Measurements from ENCODE around the gene FAF1. TPM values are rescaled to one million over a fixed set of nuclear protein-coding genes. Genes with fewer than 3 reads are reported as not detected.
A peak's percentile ranks its signal among the peaks of the same experiment; 100 is the strongest.

FAF1 gene
- total RNA-seq, 4 donors from 2014 or later, result 25.1 to 55.7 (median 38.8) TPM

DNA sequence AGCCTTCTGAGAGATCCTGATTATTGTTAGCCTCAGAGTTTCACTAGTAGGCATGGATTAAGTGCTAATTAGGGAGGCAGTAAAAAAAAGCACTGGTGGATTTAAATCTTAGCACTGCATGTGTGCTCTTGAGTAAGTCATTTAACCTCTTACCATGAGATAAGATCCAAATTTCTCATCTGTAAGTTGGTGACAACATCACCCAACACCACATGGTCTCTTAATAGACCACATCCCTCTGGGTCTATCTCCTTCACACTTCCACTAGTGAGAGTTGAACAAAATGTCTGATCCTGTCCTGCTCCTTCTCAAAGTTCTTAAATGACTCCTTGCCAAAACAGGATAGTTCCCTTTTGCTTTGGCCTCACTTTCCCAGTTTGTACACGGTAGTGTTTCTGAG lies 507.4 kb downstream of the FAF1 start:
- no peak for DNase-seq (ENCODE audit: low spot score in 2 of 2)
- Histone ChIP-seq H3K27me3 (no peaks in the 10 kb centered on the region), H3K4me1 (no peaks in the 10 kb centered on the region), H3K4me3 (no peak overlapping the region), H3K27ac (no peak overlapping the region), H3K9me3 (no peaks in the 10 kb centered on the region), H3K36me3 (peaks cover 0 to 29% (median 0%) of the 10 kb centered on the region in 3 donors)
- WGBS, 2 donors, result 81 to 84% methylated on average over 1 of the region's 1 CpG
- no peak for TF ChIP-seq EP300 (IDR thresholded peaks at IDR 0.05)
- no peak for TF ChIP-seq CTCF (IDR thresholded peaks at IDR 0.05)
- no peak for TF ChIP-seq POLR2A (IDR thresholded peaks at IDR 0.05)

- TF ChIP-seq EP300 (IDR thresholded peaks at IDR 0.05) (no peak), POLR2A (IDR thresholded peaks at IDR 0.05) (no peak), CTCF (IDR thresholded peaks at IDR 0.05) (no peak)
- H3K9me3 ChIP-seq, result no peaks in the 10 kb centered on the region
- H3K4me1 ChIP-seq, result no peaks in the 10 kb centered on the region
- H3K4me3 ChIP-seq, result no peak overlapping the region
- H3K27ac ChIP-seq, result no peak overlapping the region
- WGBS, 2 donors, result 80 to 81% methylated on average over 4 of the region's 4 CpGs
- H3K36me3 ChIP-seq, result peaks cover 0 to 27% (median 0%) of the 10 kb centered on the region in 3 donors
- no peaks in the 10 kb centered on the region for H3K27me3 ChIP-seq
- DNase-seq (ENCODE audit: low spot score in 2 of 2), result no peak
Observed at GRCh38 chr1:50450861-50451653, 509.0 kb downstream of the FAF1 start.

- peaks cover 0 to 14% (median 0%) of the 10 kb centered on the region in 3 donors for H3K36me3 ChIP-seq
- WGBS, 2 donors, result 84 to 97% methylated on average over 1 of the region's 1 CpG
- H3K9me3 ChIP-seq, result no peaks in the 10 kb centered on the region
- no peak overlapping the region for H3K4me3 ChIP-seq
- H3K4me1 ChIP-seq, result no peaks in the 10 kb centered on the region
- no peak for TF ChIP-seq CTCF (IDR thresholded peaks at IDR 0.05)
- TF ChIP-seq POLR2A (IDR thresholded peaks at IDR 0.05), result no peak
- TF ChIP-seq EP300 (IDR thresholded peaks at IDR 0.05), result no peak
- H3K27me3 ChIP-seq, result no peaks in the 10 kb centered on the region
- no peak for DNase-seq (ENCODE audit: low spot score in 2 of 2)
- H3K27ac ChIP-seq, result no peak overlapping the region
Observed at GRCh38 chr1:50447961-50448360, 512.1 kb downstream of the FAF1 start.

- 61 to 80% methylated on average over 6 of the region's 6 CpGs for WGBS, 2 donors
- H3K27me3 ChIP-seq, result no peaks in the 10 kb centered on the region
- no peak for DNase-seq (ENCODE audit: low spot score in 2 of 2)
- H3K36me3 ChIP-seq, result peaks cover 0 to 50% (median 0%) of the 10 kb centered on the region in 3 donors
- H3K4me3 ChIP-seq, result no peak overlapping the region
- TF ChIP-seq POLR2A (IDR thresholded peaks at IDR 0.05) (no peak), CTCF (IDR thresholded peaks at IDR 0.05) (no peak), EP300 (IDR thresholded peaks at IDR 0.05) (no peak)
- H3K27ac ChIP-seq, result peak overlapping the region in 1 of 4 donors; percentile 78
- no peaks in the 10 kb centered on the region for H3K9me3 ChIP-seq
- no peaks in the 10 kb centered on the region for H3K4me1 ChIP-seq
Observed at GRCh38 chr1:50441183-50441582, 518.9 kb downstream of the FAF1 start.

DNA sequence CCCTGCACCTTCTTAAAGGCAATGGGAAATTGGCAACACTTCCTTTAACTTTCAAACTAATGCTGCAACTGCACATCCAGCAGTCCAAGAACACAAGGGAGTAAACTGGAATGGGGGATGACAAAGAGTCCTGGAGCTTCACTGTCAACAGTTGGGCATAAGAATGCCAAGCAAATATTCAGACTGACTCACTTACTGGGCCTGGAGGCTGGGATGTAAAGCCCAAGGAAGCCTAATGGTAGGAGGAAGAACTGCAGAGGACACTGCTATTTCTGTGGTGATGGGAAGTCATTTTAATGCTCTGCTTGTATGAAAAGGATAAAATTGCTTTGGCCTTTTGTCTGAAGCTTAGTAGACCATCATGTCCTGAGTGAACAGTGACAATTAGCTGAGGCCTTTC lies 521.1 kb downstream of the FAF1 start:
- Histone ChIP-seq H3K27me3 (no peaks in the 10 kb centered on the region), H3K27ac (no peak overlapping the region), H3K4me3 (no peak overlapping the region), H3K4me1 (no peaks in the 10 kb centered on the region), H3K9me3 (no peaks in the 10 kb centered on the region), H3K36me3 (peaks cover 0 to 50% (median 0%) of the 10 kb centered on the region in 3 donors)
- no peak for DNase-seq (ENCODE audit: low spot score in 2 of 2)
- no peak for TF ChIP-seq POLR2A (IDR thresholded peaks at IDR 0.05)
- TF ChIP-seq EP300 (IDR thresholded peaks at IDR 0.05), result no peak
- TF ChIP-seq CTCF (IDR thresholded peaks at IDR 0.05), result no peak

Measured in tibial nerve (tissue), 4 donors.